HCT116 (cell line): ENCODE results near the gene ABHD1.

ENCODE experiments used
- CBX3 ChIP-seq: IDR thresholded peaks from 2 replicates; pipeline ENCODE4 v1.6.1; 2012; ENCODE audit warnings: low read depth
- EGR1 ChIP-seq: IDR thresholded peaks from 2 replicates; pipeline ENCODE4 v1.6.1; 2012; ENCODE audit warnings: low read depth
- EZH2 ChIP-seq: fragments of 200-600 bp; sonication (generic); IDR thresholded peaks from 2 replicates; pipeline ENCODE4 v1.6.1; 2017; ENCODE audit warnings: antibody characterized with exemption, mixed run types
- JUND ChIP-seq: IDR thresholded peaks from 2 replicates; pipeline ENCODE4 v1.6.1; 2012
- POLR2A ChIP-seq: IDR thresholded peaks from 2 replicates; pipeline ENCODE4 v1.7.0; 2011; ENCODE audit warnings: borderline replicate concordance; ENCODE audit not compliant: insufficient read depth, insufficient read length; ENCODE audit errors: extremely low read depth
- POLR2AphosphoS5 ChIP-seq: IDR thresholded peaks from 2 replicates; pipeline ENCODE4 v1.6.1; 2011; ENCODE audit warnings: mild to moderate bottlenecking, low read depth, low read length, moderate library complexity
- YY1 ChIP-seq: IDR thresholded peaks from 2 replicates; pipeline ENCODE4 v1.6.1; 2011; ENCODE audit warnings: low read length, low read depth, moderate library complexity, mild to moderate bottlenecking; ENCODE audit not compliant: insufficient replicate concordance; ENCODE audit errors: extremely low read depth
- ZNF274 ChIP-seq: fragments of 200-500 bp; sonication (Bioruptor generic); IDR thresholded peaks from 2 replicates; pipeline ENCODE4 v1.6.1; 2014; ENCODE audit warnings: mild to moderate bottlenecking, low read depth, low read length, inconsistent platforms
- TF ChIP-seq, protein P1 (sequence below), 3 experiments: fragments of 200-600 bp in 1 of 3; sonication (generic) in 1 of 3; IDR thresholded peaks in 2 of 3; conservative IDR thresholded peaks in 1 of 3; 2 replicates each; pipeline ENCODE4 v1.5.1; 2012 to 2017; ENCODE audit warnings: low read depth in 2 of 3, low read length in 2 of 3, antibody characterized with exemption in 1 of 3, borderline replicate concordance in 1 of 3, control low read depth in 1 of 3, mild to moderate bottlenecking in 1 of 3, mixed read lengths in 1 of 3, mixed run types in 1 of 3, moderate library complexity in 1 of 3; ENCODE audit not compliant: insufficient read depth in 1 of 3
- TF ChIP-seq, protein P2 (sequence below): IDR thresholded peaks from 2 replicates; pipeline ENCODE4 v1.6.1; 2012
- TF ChIP-seq, protein P3 (sequence below): IDR thresholded peaks from 2 replicates; pipeline ENCODE4 v1.6.1; 2011; ENCODE audit warnings: mild to moderate bottlenecking, low read length, moderate library complexity; ENCODE audit not compliant: insufficient replicate concordance; ENCODE audit errors: extremely low read depth

GRCh38 chr2:27145682-27146081 is 22.1 kb downstream of the ABHD1 start:
- TF ChIP-seq, protein P1, sequence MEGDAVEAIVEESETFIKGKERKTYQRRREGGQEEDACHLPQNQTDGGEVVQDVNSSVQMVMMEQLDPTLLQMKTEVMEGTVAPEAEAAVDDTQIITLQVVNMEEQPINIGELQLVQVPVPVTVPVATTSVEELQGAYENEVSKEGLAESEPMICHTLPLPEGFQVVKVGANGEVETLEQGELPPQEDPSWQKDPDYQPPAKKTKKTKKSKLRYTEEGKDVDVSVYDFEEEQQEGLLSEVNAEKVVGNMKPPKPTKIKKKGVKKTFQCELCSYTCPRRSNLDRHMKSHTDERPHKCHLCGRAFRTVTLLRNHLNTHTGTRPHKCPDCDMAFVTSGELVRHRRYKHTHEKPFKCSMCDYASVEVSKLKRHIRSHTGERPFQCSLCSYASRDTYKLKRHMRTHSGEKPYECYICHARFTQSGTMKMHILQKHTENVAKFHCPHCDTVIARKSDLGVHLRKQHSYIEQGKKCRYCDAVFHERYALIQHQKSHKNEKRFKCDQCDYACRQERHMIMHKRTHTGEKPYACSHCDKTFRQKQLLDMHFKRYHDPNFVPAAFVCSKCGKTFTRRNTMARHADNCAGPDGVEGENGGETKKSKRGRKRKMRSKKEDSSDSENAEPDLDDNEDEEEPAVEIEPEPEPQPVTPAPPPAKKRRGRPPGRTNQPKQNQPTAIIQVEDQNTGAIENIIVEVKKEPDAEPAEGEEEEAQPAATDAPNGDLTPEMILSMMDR (IDR thresholded peaks at IDR 0.05 in 2 of 3, conservative IDR thresholded peaks at IDR 0.05 in 1 of 3; ENCODE audit: borderline replicate concordance in 1 of 3, insufficient read depth in 1 of 3, low read depth in 2 of 3, low read length in 2 of 3): no peak
- TF ChIP-seq, protein P2, sequence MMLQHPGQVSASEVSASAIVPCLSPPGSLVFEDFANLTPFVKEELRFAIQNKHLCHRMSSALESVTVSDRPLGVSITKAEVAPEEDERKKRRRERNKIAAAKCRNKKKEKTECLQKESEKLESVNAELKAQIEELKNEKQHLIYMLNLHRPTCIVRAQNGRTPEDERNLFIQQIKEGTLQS: no peak
- TF ChIP-seq, protein P3, sequence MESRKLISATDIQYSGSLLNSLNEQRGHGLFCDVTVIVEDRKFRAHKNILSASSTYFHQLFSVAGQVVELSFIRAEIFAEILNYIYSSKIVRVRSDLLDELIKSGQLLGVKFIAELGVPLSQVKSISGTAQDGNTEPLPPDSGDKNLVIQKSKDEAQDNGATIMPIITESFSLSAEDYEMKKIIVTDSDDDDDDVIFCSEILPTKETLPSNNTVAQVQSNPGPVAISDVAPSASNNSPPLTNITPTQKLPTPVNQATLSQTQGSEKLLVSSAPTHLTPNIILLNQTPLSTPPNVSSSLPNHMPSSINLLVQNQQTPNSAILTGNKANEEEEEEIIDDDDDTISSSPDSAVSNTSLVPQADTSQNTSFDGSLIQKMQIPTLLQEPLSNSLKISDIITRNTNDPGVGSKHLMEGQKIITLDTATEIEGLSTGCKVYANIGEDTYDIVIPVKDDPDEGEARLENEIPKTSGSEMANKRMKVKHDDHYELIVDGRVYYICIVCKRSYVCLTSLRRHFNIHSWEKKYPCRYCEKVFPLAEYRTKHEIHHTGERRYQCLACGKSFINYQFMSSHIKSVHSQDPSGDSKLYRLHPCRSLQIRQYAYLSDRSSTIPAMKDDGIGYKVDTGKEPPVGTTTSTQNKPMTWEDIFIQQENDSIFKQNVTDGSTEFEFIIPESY: no peak
- TF ChIP-seq ZNF274 (no peak), EZH2 (no peak), POLR2A (no peak), CBX3 (no peak), POLR2AphosphoS5 (no peak), YY1 (no peak), EGR1 (no peak), JUND (no peak)
